Loucy (cell line): ENCODE data around the gene LILRB3.
"Not testable (repeated sequence)": the region's sequence is repeated elsewhere in the genome, so short reads cannot be mapped to it uniquely, and the experiment has no call there.

Experiments used
- H2AFZ ChIP-seq: fragments of 200-600 bp; sonication (generic); 2 replicates; pipeline ENCODE4 v1.6.0; 2016; ENCODE audit warnings: antibody characterized with exemption, mild to moderate bottlenecking, low read length, moderate library complexity
- H3F3A ChIP-seq: fragments of 200-600 bp; 2 replicates; pipeline ENCODE4 v1.6.0; 2016; ENCODE audit warnings: antibody characterized with exemption, low read depth, mild to moderate bottlenecking
- H3K27me3 ChIP-seq: fragments of 200-600 bp; sonication (generic); 2 replicates; pipeline ENCODE4 v1.6.1; 2014; ENCODE audit warnings: low read length, mild to moderate bottlenecking; ENCODE audit not compliant: insufficient read depth, poor library complexity, severe bottlenecking
- H3K36me3 ChIP-seq: fragments of 200-600 bp; sonication (generic); 2 replicates; pipeline ENCODE4 v1.6.1; 2016; ENCODE audit warnings: low read length; ENCODE audit not compliant: insufficient read depth
- H3K4me1 ChIP-seq: fragments of 200-600 bp; sonication (generic); 2 replicates; pipeline ENCODE4 v1.5.1; 2014; ENCODE audit warnings: low read length, mild to moderate bottlenecking; ENCODE audit not compliant: insufficient read depth, poor library complexity, severe bottlenecking
- H3K4me2 ChIP-seq: fragments of 200-600 bp; sonication (generic); 2 replicates; pipeline ENCODE4 v1.6.0; 2014; ENCODE audit warnings: antibody characterized with exemption, low read length, low read depth, mild to moderate bottlenecking; ENCODE audit not compliant: poor library complexity, severe bottlenecking
- H3K4me3 ChIP-seq: fragments of 200-600 bp; sonication (generic); 2 replicates; pipeline ENCODE4 v1.5.1; 2014; ENCODE audit warnings: low read length, mild to moderate bottlenecking, mixed read lengths; ENCODE audit not compliant: poor library complexity, severe bottlenecking
- H3K79me2 ChIP-seq: fragments of 200-600 bp; sonication (generic); 2 replicates; pipeline ENCODE4 v1.6.1; 2014; ENCODE audit warnings: low read length; ENCODE audit not compliant: insufficient read depth
- H3K9ac ChIP-seq: fragments of 200-600 bp; sonication (generic); 2 replicates; pipeline ENCODE4 v1.6.0; 2014; ENCODE audit warnings: mild to moderate bottlenecking, low read depth, low read length, moderate library complexity; ENCODE audit not compliant: poor library complexity, severe bottlenecking
- H3K9me2 ChIP-seq: fragments of 200-600 bp; sonication (generic); replicated peaks from 2 replicates; pipeline ENCODE4 v1.6.1; 2016; ENCODE audit warnings: low read depth, low read length, mixed read lengths
- H3K9me3 ChIP-seq: fragments of 200-600 bp; sonication (generic); 2 replicates; pipeline ENCODE4 v1.6.1; 2014; ENCODE audit warnings: mild to moderate bottlenecking, antibody characterized with exemption, low read length, low read depth; ENCODE audit not compliant: insufficient read depth
- H4K20me1 ChIP-seq: fragments of 200-600 bp; sonication (generic); 2 replicates; pipeline ENCODE4 v1.6.0; 2014; ENCODE audit warnings: antibody characterized with exemption, low read length, mild to moderate bottlenecking; ENCODE audit not compliant: insufficient read depth, poor library complexity, severe bottlenecking
- CTCF ChIP-seq: fragments of 200-600 bp; sonication (generic); conservative IDR thresholded peaks from 2 replicates; pipeline ENCODE4 v1.5.1; 2014; ENCODE audit warnings: mild to moderate bottlenecking, antibody characterized with exemption, low read length
- EZH2phosphoT487 ChIP-seq: fragments of 200-600 bp; IDR thresholded peaks from 2 replicates; pipeline ENCODE4 v1.6.1; 2018; ENCODE audit warnings: antibody characterized with exemption, mild to moderate bottlenecking, moderate library complexity, borderline replicate concordance

LILRB3 gene

GRCh38 chr19:54229146-54229545 lies 6.3 kb upstream of the LILRB3 start:
- no peaks in the 10 kb centered on the region for H3K36me3 ChIP-seq
- H3K9me3 ChIP-seq, result no peaks in the 10 kb centered on the region
- no peaks in the 10 kb centered on the region for H3K79me2 ChIP-seq
- no peaks in the 10 kb centered on the region for H3F3A ChIP-seq
- H3K27me3 ChIP-seq, result no peaks in the 10 kb centered on the region
- no peak overlapping the region for H3K4me3 ChIP-seq
- H3K4me1 ChIP-seq, result no peaks in the 10 kb centered on the region
- H3K9me2 ChIP-seq, result no peaks in the 10 kb centered on the region
- TF ChIP-seq EZH2phosphoT487 (no peak), CTCF (no peak)
- no peak overlapping the region for H3K4me2 ChIP-seq
- no peak overlapping the region for H2AFZ ChIP-seq
- no peaks in the 10 kb centered on the region for H4K20me1 ChIP-seq
- no peak overlapping the region for H3K9ac ChIP-seq

GRCh38 chr19:54224619-54225018 lies 1.8 kb upstream of the LILRB3 start:
- not testable (repeated sequence) for H2AFZ ChIP-seq, H3K4me1 ChIP-seq, H3K36me3 ChIP-seq, H3K27me3 ChIP-seq, H3K4me2 ChIP-seq, H3K4me3 ChIP-seq, H3K79me2 ChIP-seq, H3K9me3 ChIP-seq, H4K20me1 ChIP-seq, H3K9me2 ChIP-seq, H3F3A ChIP-seq, H3K9ac ChIP-seq

DNA sequence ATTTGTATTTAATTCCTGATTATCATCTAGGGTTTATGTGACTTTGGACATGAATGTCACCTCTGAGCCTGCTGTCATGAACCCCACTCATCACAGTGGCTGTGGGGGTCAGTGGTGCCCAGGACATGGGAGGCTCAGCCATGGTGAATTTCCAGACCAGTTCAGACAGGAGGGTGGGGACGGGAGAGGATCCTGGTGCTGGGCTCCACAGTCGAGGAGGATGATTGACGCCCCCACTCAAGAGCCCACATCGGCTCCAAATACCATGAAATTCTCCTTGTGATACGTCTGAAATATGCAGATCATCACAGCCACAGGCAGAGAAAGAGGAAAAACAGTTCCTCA lies 1.1 kb upstream of the LILRB3 start:
- not testable (repeated sequence) for H3K4me2 ChIP-seq, H4K20me1 ChIP-seq, H3K4me3 ChIP-seq, H3K9me2 ChIP-seq, H3K79me2 ChIP-seq, H3K9ac ChIP-seq, H3K9me3 ChIP-seq, H3K4me1 ChIP-seq, H3K27me3 ChIP-seq, H3F3A ChIP-seq, H3K36me3 ChIP-seq, H2AFZ ChIP-seq

DNA sequence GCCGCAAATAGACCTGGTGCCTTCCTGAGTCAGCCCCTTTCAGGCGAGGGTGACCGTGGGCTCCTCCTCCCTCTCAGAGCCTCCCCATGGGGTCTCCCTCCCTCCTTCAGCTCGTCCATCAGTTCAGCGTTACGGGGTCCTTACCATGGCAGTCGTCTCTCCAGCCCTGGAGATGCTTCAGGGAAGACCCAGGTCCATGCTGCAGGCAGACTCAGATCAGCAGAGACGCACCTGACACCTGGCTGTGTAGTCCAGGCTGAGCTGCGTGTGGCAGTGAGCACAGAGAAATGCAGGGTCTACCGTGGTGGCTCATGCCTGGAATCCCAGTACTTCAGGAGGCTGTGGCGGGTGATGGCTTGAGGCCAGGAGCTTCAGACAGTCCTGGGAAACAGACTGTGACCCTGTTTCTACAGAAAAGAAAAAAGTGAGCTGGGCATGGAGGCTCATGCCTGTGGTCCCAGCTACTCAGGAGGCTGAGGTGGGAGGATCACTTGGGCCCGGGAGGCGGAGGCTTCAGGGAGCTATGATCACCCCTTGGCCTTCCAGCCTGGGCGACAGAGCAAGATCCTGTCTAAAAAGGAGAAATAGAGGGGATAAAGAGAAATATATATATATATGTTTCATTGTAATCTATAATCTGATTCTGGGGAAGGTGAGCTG lies 600 bp upstream of the LILRB3 start:
- not testable (repeated sequence) for H3K9me2 ChIP-seq, H3K4me1 ChIP-seq, H3K27me3 ChIP-seq, H3K4me3 ChIP-seq, H3F3A ChIP-seq, H2AFZ ChIP-seq, H3K4me2 ChIP-seq, H3K79me2 ChIP-seq, H4K20me1 ChIP-seq, H3K9ac ChIP-seq, H3K9me3 ChIP-seq, H3K36me3 ChIP-seq

- H3K4me3 ChIP-seq, H3K9me3 ChIP-seq, H3F3A ChIP-seq, H3K4me2 ChIP-seq, H4K20me1 ChIP-seq, H3K27me3 ChIP-seq, H3K9ac ChIP-seq, H3K79me2 ChIP-seq, H2AFZ ChIP-seq, H3K36me3 ChIP-seq, H3K4me1 ChIP-seq, H3K9me2 ChIP-seq: not testable (repeated sequence)
These were observed 860 bp downstream of the LILRB3 start for GRCh38 chr19:54221947-54222346.

DNA sequence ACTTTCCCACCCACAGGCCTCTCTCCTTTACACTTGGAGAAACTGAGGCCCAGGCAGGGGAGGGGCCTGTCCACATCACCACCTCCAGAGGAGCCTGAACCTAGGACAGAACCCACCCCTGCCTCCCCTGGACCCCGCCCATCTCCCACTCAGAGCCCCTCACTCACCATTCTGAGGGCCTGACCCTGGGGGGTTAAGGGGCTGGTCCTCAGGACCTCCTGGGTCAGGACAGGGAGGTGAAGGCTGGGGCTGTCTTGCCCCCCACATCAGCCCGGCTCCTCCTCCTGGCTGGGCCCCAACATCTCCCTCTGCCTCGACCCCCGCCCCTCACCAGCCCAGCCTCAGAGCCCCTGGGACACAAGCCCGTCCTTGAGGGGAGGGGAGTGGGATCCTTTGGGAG lies 3.1 kb downstream of the LILRB3 start:
- not testable (repeated sequence) for H3K27me3 ChIP-seq, H3K9ac ChIP-seq, H4K20me1 ChIP-seq, H3K9me3 ChIP-seq, H3K4me1 ChIP-seq, H2AFZ ChIP-seq, H3K9me2 ChIP-seq, H3F3A ChIP-seq, H3K79me2 ChIP-seq, H3K4me3 ChIP-seq, H3K4me2 ChIP-seq
- peaks cover 13% of the 10 kb centered on the region; the same call in 1 of the 2 replicates for H3K36me3 ChIP-seq
